NCI-H526 (cell line): Measurements from ENCODE around the gene APBA2.
"Not testable (repeated sequence)": the region's sequence is repeated elsewhere in the genome, so short reads cannot be mapped to it uniquely, and the experiment has no call there.

Experiments
- DNase-seq, 2 experiments: peaks; one replicate each; lab custom pipeline; 2025; lab: John Stamatoyannopoulos, UW

Gene APBA2

GRCh38 chr15:28878209-28878608 is 7.6 kb upstream of the APBA2 start:
- DNase-seq: no peak

GRCh38 chr15:28879551-28879950 is 6.2 kb upstream of the APBA2 start:
- no peak for DNase-seq

- DNase-seq: no peak
Observed at GRCh38 chr15:28880680-28881079, 5.1 kb upstream of the APBA2 start.

GRCh38 chr15:28881170-28881569 is 4.6 kb upstream of the APBA2 start:
- no peak for DNase-seq

GRCh38 chr15:28881600-28881999 is 4.2 kb upstream of the APBA2 start:
- DNase-seq: no peak

GRCh38 chr15:28884151-28884940 is 1.4 kb upstream of the APBA2 start:
- no peak for DNase-seq

- peak in 1 of 2 experiments; percentile 11 for DNase-seq
Observed at GRCh38 chr15:28885128-28885629, 595 bp upstream of the APBA2 start.

- DNase-seq: peak in 1 of 2 experiments; percentile 50
Observed at GRCh38 chr15:28886431-28887338, 911 bp downstream of the APBA2 start.

GRCh38 chr15:28887339-28888174 is 1.8 kb downstream of the APBA2 start:
- DNase-seq: peak in 1 of 2 experiments; percentile 32

- DNase-seq: no peak
Observed at GRCh38 chr15:28888302-28888894, 2.6 kb downstream of the APBA2 start.

- DNase-seq: no peak
Observed at GRCh38 chr15:28888900-28889299, 3.1 kb downstream of the APBA2 start.

GRCh38 chr15:28889346-28889745 is 3.6 kb downstream of the APBA2 start:
- no peak for DNase-seq

- DNase-seq: not testable (repeated sequence)
Observed at GRCh38 chr15:28889871-28890270, 4.1 kb downstream of the APBA2 start.

- DNase-seq: not testable (repeated sequence)
Observed at GRCh38 chr15:28890291-28890690, 4.5 kb downstream of the APBA2 start.

GRCh38 chr15:28890711-28891495 is 5.1 kb downstream of the APBA2 start:
- DNase-seq: no peak

- DNase-seq: no peak
Observed at GRCh38 chr15:28891588-28891987, 5.8 kb downstream of the APBA2 start.

- DNase-seq: no peak
Observed at GRCh38 chr15:28892789-28893610, 7.2 kb downstream of the APBA2 start.

GRCh38 chr15:28894631-28895030 is 8.9 kb downstream of the APBA2 start:
- DNase-seq: no peak

- no peak for DNase-seq
Observed at GRCh38 chr15:28895146-28895545, 9.4 kb downstream of the APBA2 start.

- no peak for DNase-seq
Observed at GRCh38 chr15:28895566-28895965, 9.8 kb downstream of the APBA2 start.
